HCT116 (cell line): ENCODE results near the gene ISOC2. TPM values are rescaled to one million over a fixed set of nuclear protein-coding genes. Genes with fewer than 3 reads are reported as not detected.

Experiments
- ATAC-seq: fragments of 200-7000 bp; cut with Tn5 transposase; 2 replicates; pipeline ENCODE4 v1.9.1; 2020; ENCODE audit warnings: mild to moderate bottlenecking, moderate library complexity
- BruUV-seq: library from RNA; stranded (reverse); fragments of 400-500 nt; replicated peaks from 2 replicates; lab custom pipeline; 2021; lab: Mats Ljungman, UMichigan
- CTCF ChIA-PET: fragments of 300-600 bp; sonication (Branson Sonifier 250); formaldehyde crosslinking; loops from one replicate; lab custom pipeline; 2021; ENCODE audit warnings: antibody characterized with exemption; lab: Charles Lee
- POLR2A ChIA-PET: fragments of 300-600, 350-600 bp; sonication (Branson Sonifier 250); formaldehyde crosslinking; loops from one replicate; lab custom pipeline; 2021; ENCODE audit warnings: antibody characterized with exemption; lab: Charles Lee
- RAD21 ChIA-PET, 2 experiments: fragments of 300-600 bp; sonication (Branson Sonifier 250); formaldehyde crosslinking; loops; one replicate each; lab custom pipeline; 2023; ENCODE audit warnings: low total read pairs in 2 of 2; ENCODE audit not compliant: uncharacterized antibody in 2 of 2, unreplicated experiment in 2 of 2, low non-redundant PET in 1 of 2; lab: Charles Lee
- DNase-seq: peaks from one replicate; pipeline ENCODE4 v3.0.0-alpha.2; 2010; ENCODE audit warnings: low read depth, low spot score
- H2AFZ ChIP-seq: fragments of 200-600 bp; shearing (Covaris generic), sonication (generic); 2 replicates; pipeline ENCODE4 v1.6.1; 2017; ENCODE audit warnings: low read depth, mixed run types, mixed read lengths, antibody characterized with exemption, low read length; ENCODE audit not compliant: poor library complexity, severe bottlenecking
- H3K27ac ChIP-seq: 2 replicates; pipeline ENCODE4 v1.5.1; 2012; ENCODE audit warnings: low read depth, low read length
- H3K27me3 ChIP-seq: fragments of 200-600 bp; sonication (generic); 2 replicates; pipeline ENCODE4 v1.6.1; 2016; ENCODE audit warnings: mixed run types, low read length, mixed read lengths; ENCODE audit not compliant: insufficient read depth
- H3K36me3 ChIP-seq, 2 experiments: fragments of 200-500 bp in 1 of 2; fragments of 200-600 bp in 1 of 2; sonication (Bioruptor generic) in 1 of 2; sonication (generic) in 1 of 2; 2 replicates each; pipeline versions ENCODE4 v1.5.1 to v1.6.1; 2014 to 2016; ENCODE audit warnings: low read length in 2 of 2, inconsistent platforms in 1 of 2, mixed read lengths in 1 of 2, mixed run types in 1 of 2; ENCODE audit not compliant: insufficient read depth in 2 of 2, control insufficient read depth in 1 of 2
- H3K4me1 ChIP-seq, 2 experiments: fragments of 200-600 bp in 1 of 2; sonication (generic) in 1 of 2; 2 replicates each; pipeline versions ENCODE4 v1.5.1 to v1.6.1; 2012 to 2017; ENCODE audit warnings: low read length in 2 of 2, inconsistent platforms in 1 of 2, mild to moderate bottlenecking in 1 of 2, mixed read lengths in 1 of 2, mixed run types in 1 of 2, moderate library complexity in 1 of 2; ENCODE audit not compliant: insufficient read depth in 2 of 2, control insufficient read depth in 1 of 2
- H3K4me2 ChIP-seq: fragments of 200-600 bp; sonication (generic); 2 replicates; pipeline ENCODE4 v1.6.1; 2017; ENCODE audit warnings: mixed run types, low read length, mixed read lengths
- H3K4me3 ChIP-seq, 2 experiments: fragments of 200-600 bp in 1 of 2; sonication (generic) in 1 of 2; replicated peaks in 1 of 2; 2 replicates each; pipeline ENCODE4 v1.5.1; 2011 to 2016; ENCODE audit warnings: low read length in 2 of 2, control low read depth in 1 of 2, low read depth in 1 of 2, mild to moderate bottlenecking in 1 of 2, mixed read lengths in 1 of 2, mixed run types in 1 of 2
- H3K79me2 ChIP-seq: fragments of 200-600 bp; sonication (generic); 2 replicates; pipeline ENCODE4 v1.6.1; 2017; ENCODE audit warnings: mild to moderate bottlenecking, mixed run types, low read length, moderate library complexity, mixed read lengths; ENCODE audit not compliant: insufficient read depth
- H3K9ac ChIP-seq: fragments of 200-600 bp; sonication (generic); 2 replicates; pipeline ENCODE4 v1.6.1; 2016; ENCODE audit warnings: low read length, mixed read lengths
- H3K9me2 ChIP-seq: fragments of 200-600 bp; sonication (generic), shearing (Covaris generic); 2 replicates; pipeline ENCODE4 v1.6.1; 2017; ENCODE audit warnings: mixed run types, mild to moderate bottlenecking, moderate library complexity; ENCODE audit not compliant: insufficient read depth
- H3K9me3 ChIP-seq, 2 experiments: fragments of 200-500 bp in 1 of 2; fragments of 200-600 bp in 1 of 2; sonication (Bioruptor generic) in 1 of 2; sonication (generic) in 1 of 2; 2 replicates each; pipeline ENCODE4 v1.6.1; 2014 to 2017; ENCODE audit warnings: low read length in 2 of 2, mixed read lengths in 2 of 2, inconsistent platforms in 1 of 2, low read depth in 1 of 2, mild to moderate bottlenecking in 1 of 2, mixed run types in 1 of 2, moderate library complexity in 1 of 2; ENCODE audit not compliant: control insufficient read depth in 1 of 2, insufficient read depth in 1 of 2
- H4K20me1 ChIP-seq: fragments of 200-600 bp; sonication (generic), shearing (Covaris generic); 2 replicates; pipeline ENCODE4 v1.6.1; 2017; ENCODE audit warnings: mixed run types, mild to moderate bottlenecking, moderate library complexity; ENCODE audit not compliant: insufficient read depth
- CBX3 ChIP-seq: IDR thresholded peaks from 2 replicates; pipeline ENCODE4 v1.6.1; 2012; ENCODE audit warnings: low read depth
- CEBPB ChIP-seq: IDR thresholded peaks from 2 replicates; pipeline ENCODE4 v1.6.1; 2012; ENCODE audit warnings: low read depth
- ELF1 ChIP-seq: IDR thresholded peaks from 2 replicates; pipeline ENCODE4 v1.6.1; 2012; ENCODE audit warnings: low read depth, borderline replicate concordance
- EZH2 ChIP-seq: fragments of 200-600 bp; sonication (generic); IDR thresholded peaks from 2 replicates; pipeline ENCODE4 v1.6.1; 2017; ENCODE audit warnings: antibody characterized with exemption, mixed run types
- FOSL1 ChIP-seq: IDR thresholded peaks from 2 replicates; pipeline ENCODE4 v1.6.1; 2012; ENCODE audit warnings: low read depth
- JUND ChIP-seq: IDR thresholded peaks from 2 replicates; pipeline ENCODE4 v1.6.1; 2012
- POLR2AphosphoS5 ChIP-seq: IDR thresholded peaks from 2 replicates; pipeline ENCODE4 v1.6.1; 2011; ENCODE audit warnings: mild to moderate bottlenecking, low read depth, low read length, moderate library complexity
- SIN3A ChIP-seq: IDR thresholded peaks from 2 replicates; pipeline ENCODE4 v1.6.1; 2012; ENCODE audit warnings: low read depth
- SP1 ChIP-seq: IDR thresholded peaks from 2 replicates; pipeline ENCODE4 v1.6.1; 2012; ENCODE audit warnings: low read depth
- SRF ChIP-seq: IDR thresholded peaks from 2 replicates; pipeline ENCODE4 v1.6.1; 2012; ENCODE audit warnings: low read depth
- TCF7L2 ChIP-seq: IDR thresholded peaks from 2 replicates; pipeline ENCODE4 v1.7.0; 2011; ENCODE audit warnings: borderline replicate concordance, inconsistent platforms; ENCODE audit not compliant: insufficient read depth, insufficient read length; ENCODE audit errors: extremely low read depth
- YY1 ChIP-seq: IDR thresholded peaks from 2 replicates; pipeline ENCODE4 v1.6.1; 2011; ENCODE audit warnings: low read length, low read depth, moderate library complexity, mild to moderate bottlenecking; ENCODE audit not compliant: insufficient replicate concordance; ENCODE audit errors: extremely low read depth
- ZFX ChIP-seq: fragments of 450-650 bp; IDR thresholded peaks from 2 replicates; pipeline ENCODE4 v1.6.1; 2017
- ZNF274 ChIP-seq: fragments of 200-500 bp; sonication (Bioruptor generic); IDR thresholded peaks from 2 replicates; pipeline ENCODE4 v1.6.1; 2014; ENCODE audit warnings: mild to moderate bottlenecking, low read depth, low read length, inconsistent platforms
- intact Hi-C: fragments of 100-400 bp; cut with micrococcal nuclease; formaldehyde crosslinking; loops from 2 replicates; pipeline ENCODE4 v1.10.0; 2022
- total RNA-seq: library from RNA; stranded (reverse); gene quantifications from one replicate; pipeline ENCODE4 v1.2.1, GENCODE V29; 2021; ENCODE audit not compliant: unreplicated experiment
- TF ChIP-seq, protein P1 (sequence below): IDR thresholded peaks from 2 replicates; pipeline ENCODE4 v1.6.1; 2011; ENCODE audit warnings: mild to moderate bottlenecking, low read length, moderate library complexity; ENCODE audit not compliant: insufficient replicate concordance; ENCODE audit errors: extremely low read depth
- TF ChIP-seq, protein P2 (sequence below): IDR thresholded peaks from 2 replicates; pipeline ENCODE4 v1.6.1; 2012
- TF ChIP-seq, protein P3 (sequence below): IDR thresholded peaks from 2 replicates; pipeline ENCODE4 v1.6.1; 2012
- TF ChIP-seq, protein P4 (sequence below), 3 experiments: fragments of 200-600 bp in 1 of 3; sonication (generic) in 1 of 3; IDR thresholded peaks in 2 of 3; conservative IDR thresholded peaks in 1 of 3; 2 replicates each; pipeline ENCODE4 v1.5.1; 2012 to 2017; ENCODE audit warnings: low read depth in 2 of 3, low read length in 2 of 3, antibody characterized with exemption in 1 of 3, borderline replicate concordance in 1 of 3, control low read depth in 1 of 3, mild to moderate bottlenecking in 1 of 3, mixed read lengths in 1 of 3, mixed run types in 1 of 3, moderate library complexity in 1 of 3; ENCODE audit not compliant: insufficient read depth in 1 of 3

ISOC2 gene
- total RNA-seq, 1 experiment from 2014 or later, result 56.8 TPM

DNA sequence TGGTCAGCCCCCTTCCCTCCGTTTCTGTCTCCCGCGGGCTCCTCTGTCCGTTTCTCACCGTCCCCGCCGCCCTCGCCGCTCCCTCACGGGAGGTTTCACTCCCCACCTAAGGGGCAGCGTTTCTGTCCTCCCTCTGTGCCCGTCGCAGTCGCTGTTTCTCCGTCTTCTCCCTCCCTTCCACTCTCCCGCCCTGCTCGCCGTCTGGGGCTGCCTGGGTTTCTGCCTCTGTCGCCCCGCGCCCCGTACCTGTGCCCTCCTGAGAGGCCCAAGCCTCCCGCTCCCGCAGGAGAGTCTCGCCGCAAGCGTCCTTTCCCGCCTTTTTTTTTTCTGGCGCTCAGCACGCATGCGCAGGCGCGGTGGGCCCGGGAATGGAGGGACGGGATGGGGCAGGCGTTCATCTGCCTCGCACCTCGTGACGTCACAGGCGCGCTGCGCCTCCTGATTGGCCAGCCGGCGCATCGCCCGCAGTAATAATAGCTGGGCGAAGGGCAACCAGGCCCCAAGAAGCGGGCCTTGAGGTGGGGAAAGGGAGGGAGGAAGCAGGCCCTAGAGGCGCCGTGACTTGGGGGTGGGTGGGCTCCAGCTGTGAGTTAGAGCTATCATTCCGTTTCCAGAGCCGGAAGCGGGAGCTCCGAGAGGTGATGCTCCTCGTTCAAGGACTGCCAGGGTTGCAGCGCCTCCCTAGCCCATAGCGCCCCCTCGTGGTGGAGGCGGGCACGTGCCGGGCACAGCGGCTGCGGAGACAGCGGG lies 42.2 kb upstream of the ISOC2 start:
- Histone ChIP-seq H3K36me3 (no peaks in the 10 kb centered on the region), H3K4me1 (peaks cover 0 to 4% of the 10 kb centered on the region in 2 experiments; a peak in 1 of 4 replicates), H4K20me1 (no peaks in the 10 kb centered on the region), H2AFZ (no peak overlapping the region), H3K9me3 (no peaks in the 10 kb centered on the region), H3K9me2 (no peaks in the 10 kb centered on the region), H3K27me3 (no peaks in the 10 kb centered on the region), H3K79me2 (no peaks in the 10 kb centered on the region), H3K9ac (no peak overlapping the region), H3K27ac (no peak overlapping the region), H3K4me2 (peak overlapping the region; percentile 34; the same call in 1 of the 2 replicates), H3K4me3 (no peak overlapping the region)
- POLR2A ChIA-PET, result interaction anchor here (1.1 to 1.2 kb wide), 2 partner anchors 28 to 96 kb away, joined by 5 to 6 read pairs; partner anchors contain the start of genes UBE2S and ZNF628
- intact Hi-C loops, result no loop called here
- RAD21 ChIA-PET, result interaction anchor here (0.7 to 1.2 kb wide), 5 partner anchors 36 to 363 kb away, joined by 3 to 4 read pairs (median 3); partner anchors contain the start of gene ISOC2 (in 1 of the 2)
- DNase-seq (peak; percentile 89), ATAC-seq (peak; percentile 96)
- BruUV-seq, result no TSS peak
- CTCF ChIA-PET, result interaction anchor here (0.6 to 2.3 kb wide), 24 partner anchors 9 to 623 kb away, joined by 3 to 15 read pairs (median 4); partner anchors contain the start of genes FIZ1, ISOC2, NAT14 and ZNF524
- TF ChIP-seq YY1, result no peak
- no peak for TF ChIP-seq TCF7L2
- TF ChIP-seq, protein P1, sequence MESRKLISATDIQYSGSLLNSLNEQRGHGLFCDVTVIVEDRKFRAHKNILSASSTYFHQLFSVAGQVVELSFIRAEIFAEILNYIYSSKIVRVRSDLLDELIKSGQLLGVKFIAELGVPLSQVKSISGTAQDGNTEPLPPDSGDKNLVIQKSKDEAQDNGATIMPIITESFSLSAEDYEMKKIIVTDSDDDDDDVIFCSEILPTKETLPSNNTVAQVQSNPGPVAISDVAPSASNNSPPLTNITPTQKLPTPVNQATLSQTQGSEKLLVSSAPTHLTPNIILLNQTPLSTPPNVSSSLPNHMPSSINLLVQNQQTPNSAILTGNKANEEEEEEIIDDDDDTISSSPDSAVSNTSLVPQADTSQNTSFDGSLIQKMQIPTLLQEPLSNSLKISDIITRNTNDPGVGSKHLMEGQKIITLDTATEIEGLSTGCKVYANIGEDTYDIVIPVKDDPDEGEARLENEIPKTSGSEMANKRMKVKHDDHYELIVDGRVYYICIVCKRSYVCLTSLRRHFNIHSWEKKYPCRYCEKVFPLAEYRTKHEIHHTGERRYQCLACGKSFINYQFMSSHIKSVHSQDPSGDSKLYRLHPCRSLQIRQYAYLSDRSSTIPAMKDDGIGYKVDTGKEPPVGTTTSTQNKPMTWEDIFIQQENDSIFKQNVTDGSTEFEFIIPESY, result no peak
- TF ChIP-seq ZNF274, result no peak
- TF ChIP-seq CBX3, result peak; percentile 97
- peak; percentile 71 for TF ChIP-seq SP1
- TF ChIP-seq CEBPB, result no peak
- TF ChIP-seq FOSL1, result no peak
- no peak for TF ChIP-seq SRF
- TF ChIP-seq, protein P2, sequence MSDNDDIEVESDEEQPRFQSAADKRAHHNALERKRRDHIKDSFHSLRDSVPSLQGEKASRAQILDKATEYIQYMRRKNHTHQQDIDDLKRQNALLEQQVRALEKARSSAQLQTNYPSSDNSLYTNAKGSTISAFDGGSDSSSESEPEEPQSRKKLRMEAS, result peak; percentile 100
- TF ChIP-seq ELF1, result no peak
- TF ChIP-seq, protein P3, sequence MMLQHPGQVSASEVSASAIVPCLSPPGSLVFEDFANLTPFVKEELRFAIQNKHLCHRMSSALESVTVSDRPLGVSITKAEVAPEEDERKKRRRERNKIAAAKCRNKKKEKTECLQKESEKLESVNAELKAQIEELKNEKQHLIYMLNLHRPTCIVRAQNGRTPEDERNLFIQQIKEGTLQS, result no peak
- no peak for TF ChIP-seq JUND
- TF ChIP-seq, protein P4, sequence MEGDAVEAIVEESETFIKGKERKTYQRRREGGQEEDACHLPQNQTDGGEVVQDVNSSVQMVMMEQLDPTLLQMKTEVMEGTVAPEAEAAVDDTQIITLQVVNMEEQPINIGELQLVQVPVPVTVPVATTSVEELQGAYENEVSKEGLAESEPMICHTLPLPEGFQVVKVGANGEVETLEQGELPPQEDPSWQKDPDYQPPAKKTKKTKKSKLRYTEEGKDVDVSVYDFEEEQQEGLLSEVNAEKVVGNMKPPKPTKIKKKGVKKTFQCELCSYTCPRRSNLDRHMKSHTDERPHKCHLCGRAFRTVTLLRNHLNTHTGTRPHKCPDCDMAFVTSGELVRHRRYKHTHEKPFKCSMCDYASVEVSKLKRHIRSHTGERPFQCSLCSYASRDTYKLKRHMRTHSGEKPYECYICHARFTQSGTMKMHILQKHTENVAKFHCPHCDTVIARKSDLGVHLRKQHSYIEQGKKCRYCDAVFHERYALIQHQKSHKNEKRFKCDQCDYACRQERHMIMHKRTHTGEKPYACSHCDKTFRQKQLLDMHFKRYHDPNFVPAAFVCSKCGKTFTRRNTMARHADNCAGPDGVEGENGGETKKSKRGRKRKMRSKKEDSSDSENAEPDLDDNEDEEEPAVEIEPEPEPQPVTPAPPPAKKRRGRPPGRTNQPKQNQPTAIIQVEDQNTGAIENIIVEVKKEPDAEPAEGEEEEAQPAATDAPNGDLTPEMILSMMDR (IDR thresholded peaks at IDR 0.05 in 2 of 3, conservative IDR thresholded peaks at IDR 0.05 in 1 of 3; ENCODE audit: borderline replicate concordance in 1 of 3, insufficient read depth in 1 of 3, low read depth in 2 of 3, low read length in 2 of 3), result peak; percentile 80 to 92 (median 89)
- no peak for TF ChIP-seq POLR2AphosphoS5
- no peak for TF ChIP-seq SIN3A
- TF ChIP-seq EZH2, result no peak
- TF ChIP-seq ZFX, result peak; percentile 49; the same call in 1 of the 2 replicates
